ENCODE data around the gene RPS6KA1. TPM values are rescaled to one million over a fixed set of nuclear protein-coding genes. Genes with fewer than 3 reads are reported as not detected.
A peak's percentile ranks its signal among the peaks of the same experiment; 100 is the strongest.

RPS6KA1 gene
- 4.9 TPM for total RNA-seq
- long read RNA-seq, transcript RPS6KA1-204 (22 exons, 3,186 nt): major isoform, 5 of 12 reads
- long read RNA-seq, transcript RPS6KA1-220 (21 exons, 2,359 nt): major isoform, 5 of 12 reads
- long read RNA-seq, partial matches to known transcripts: 1 of 12 reads
- long read RNA-seq, other reads (novel, unspliced or antisense): 1 of 12 reads

DNA sequence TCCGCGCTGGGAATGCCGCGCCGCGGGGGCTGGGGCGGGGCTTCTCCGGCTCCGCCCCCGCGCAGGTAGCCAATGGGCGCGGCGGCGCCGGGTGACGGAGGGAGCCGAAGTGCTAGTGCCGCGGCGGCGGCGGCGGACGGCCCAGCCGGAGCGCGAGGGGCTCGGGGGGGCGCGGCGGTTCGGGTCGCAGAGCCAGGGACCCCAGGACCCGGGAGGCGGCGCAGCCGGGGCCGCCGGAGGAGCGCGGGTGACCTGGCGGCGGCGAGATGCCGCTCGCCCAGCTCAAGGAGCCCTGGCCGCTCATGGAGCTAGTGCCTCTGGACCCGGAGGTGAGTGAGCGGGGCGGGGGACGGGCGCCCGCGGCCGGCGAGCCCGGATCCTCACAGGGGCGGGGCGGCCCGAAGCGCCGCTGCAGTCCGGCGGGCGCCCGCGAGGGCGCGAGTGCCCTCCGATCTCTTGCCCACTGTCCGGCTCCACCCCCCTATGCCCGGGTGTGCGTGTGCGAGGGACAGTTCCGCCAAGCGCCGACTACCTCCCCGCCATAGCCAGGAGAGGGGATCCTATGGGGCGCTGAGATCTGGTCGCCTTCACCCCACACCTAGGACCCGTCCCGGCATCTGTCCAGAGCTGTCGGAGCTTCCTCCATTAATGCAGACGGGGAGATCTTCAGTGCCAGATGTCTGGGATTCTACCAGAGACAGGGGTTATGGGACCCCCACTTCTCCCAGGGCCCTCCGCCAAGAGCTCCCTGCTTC lies at the start of gene RPS6KA1:
Gene RPS6KA1, plus strand, starts transcription at position 107 of the 755 bp plus-strand sequence. Its CDS starts 160 bp downstream, at position 267.
- H3K4me3 ChIP-seq: peak within 1 kb of the TSS; percentile 80
- peak; percentile 68 for DNase-seq
- H3K27me3 ChIP-seq (ENCODE audit: low read depth): peaks cover 16% of the 10 kb centered on the region
- TF ChIP-seq, protein P1, sequence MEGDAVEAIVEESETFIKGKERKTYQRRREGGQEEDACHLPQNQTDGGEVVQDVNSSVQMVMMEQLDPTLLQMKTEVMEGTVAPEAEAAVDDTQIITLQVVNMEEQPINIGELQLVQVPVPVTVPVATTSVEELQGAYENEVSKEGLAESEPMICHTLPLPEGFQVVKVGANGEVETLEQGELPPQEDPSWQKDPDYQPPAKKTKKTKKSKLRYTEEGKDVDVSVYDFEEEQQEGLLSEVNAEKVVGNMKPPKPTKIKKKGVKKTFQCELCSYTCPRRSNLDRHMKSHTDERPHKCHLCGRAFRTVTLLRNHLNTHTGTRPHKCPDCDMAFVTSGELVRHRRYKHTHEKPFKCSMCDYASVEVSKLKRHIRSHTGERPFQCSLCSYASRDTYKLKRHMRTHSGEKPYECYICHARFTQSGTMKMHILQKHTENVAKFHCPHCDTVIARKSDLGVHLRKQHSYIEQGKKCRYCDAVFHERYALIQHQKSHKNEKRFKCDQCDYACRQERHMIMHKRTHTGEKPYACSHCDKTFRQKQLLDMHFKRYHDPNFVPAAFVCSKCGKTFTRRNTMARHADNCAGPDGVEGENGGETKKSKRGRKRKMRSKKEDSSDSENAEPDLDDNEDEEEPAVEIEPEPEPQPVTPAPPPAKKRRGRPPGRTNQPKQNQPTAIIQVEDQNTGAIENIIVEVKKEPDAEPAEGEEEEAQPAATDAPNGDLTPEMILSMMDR (IDR thresholded peaks at IDR 0.05; ENCODE audit: borderline replicate concordance): no peak
- peak within 1 kb of the TSS; percentile 46 for H3K27ac ChIP-seq (replicated peaks)
- H3K4me1 ChIP-seq: peaks cover 21% of the 10 kb centered on the region
- H3K36me3 ChIP-seq: no peaks in the 10 kb centered on the region
- intact Hi-C loops (cut with micrococcal nuclease): no loop called here
- H3K9me3 ChIP-seq (replicated peaks): no peaks in the 10 kb centered on the region

DNA sequence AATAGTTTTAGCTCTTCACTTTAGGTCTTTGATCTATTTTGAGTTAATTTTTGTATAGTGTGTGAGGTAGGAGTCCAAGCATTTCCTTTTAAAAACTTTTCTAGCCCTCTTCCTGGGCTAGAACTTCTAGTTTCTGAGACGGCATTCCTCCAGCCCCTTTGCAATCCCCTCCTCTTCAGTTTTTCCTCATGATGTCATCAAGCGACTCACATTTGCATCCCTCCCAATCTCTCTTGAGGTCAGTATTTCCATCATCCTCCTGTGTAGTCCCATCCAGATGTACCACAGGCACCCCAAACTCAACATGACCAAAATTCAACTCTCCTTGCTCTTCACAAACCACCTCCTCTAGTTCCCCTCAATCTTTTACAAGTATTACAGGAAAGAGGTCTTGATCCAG lies 46.6 kb upstream of the RPS6KA1 start:
- Histone ChIP-seq H3K4me1 (no peaks in the 10 kb centered on the region), H3K27me3 (ENCODE audit: low read depth) (no peaks in the 10 kb centered on the region), H3K4me3 (no peak overlapping the region), H3K36me3 (peaks cover 15% of the 10 kb centered on the region), H3K27ac (replicated peaks) (no peak overlapping the region), H3K9me3 (replicated peaks) (no peaks in the 10 kb centered on the region)
- no peak for DNase-seq
- intact Hi-C loops (cut with micrococcal nuclease): no loop called here
- TF ChIP-seq, protein P1 (IDR thresholded peaks at IDR 0.05; ENCODE audit: borderline replicate concordance): no peak

DNA sequence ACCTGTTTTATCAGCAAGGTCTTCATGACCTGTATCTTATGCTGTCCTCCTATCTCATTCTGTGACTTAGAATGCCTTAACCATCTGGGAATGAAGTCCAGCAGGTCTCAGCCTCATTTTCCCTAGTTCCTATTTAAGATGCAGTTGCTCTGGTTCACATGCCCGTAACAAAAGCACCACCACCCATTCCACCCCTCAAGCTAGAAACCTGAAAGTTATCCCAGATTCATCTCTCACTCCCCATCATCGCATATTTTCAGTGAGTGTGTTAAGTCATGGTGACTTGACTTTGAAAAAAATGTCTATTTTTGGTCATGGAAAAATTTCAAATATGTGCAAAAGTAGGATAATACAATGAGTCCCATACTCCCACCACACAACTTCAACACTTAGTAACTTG lies 45.6 kb upstream of the RPS6KA1 start:
- DNase-seq: no peak
- H3K4me1 ChIP-seq: no peaks in the 10 kb centered on the region
- intact Hi-C loops (cut with micrococcal nuclease): no loop called here
- H3K36me3 ChIP-seq: peaks cover 11% of the 10 kb centered on the region
- H3K9me3 ChIP-seq (replicated peaks): no peaks in the 10 kb centered on the region
- no peaks in the 10 kb centered on the region for H3K27me3 ChIP-seq (ENCODE audit: low read depth)
- no peak overlapping the region for H3K4me3 ChIP-seq
- no peak overlapping the region for H3K27ac ChIP-seq (replicated peaks)
- TF ChIP-seq, protein P1 (IDR thresholded peaks at IDR 0.05; ENCODE audit: borderline replicate concordance): no peak

DNA sequence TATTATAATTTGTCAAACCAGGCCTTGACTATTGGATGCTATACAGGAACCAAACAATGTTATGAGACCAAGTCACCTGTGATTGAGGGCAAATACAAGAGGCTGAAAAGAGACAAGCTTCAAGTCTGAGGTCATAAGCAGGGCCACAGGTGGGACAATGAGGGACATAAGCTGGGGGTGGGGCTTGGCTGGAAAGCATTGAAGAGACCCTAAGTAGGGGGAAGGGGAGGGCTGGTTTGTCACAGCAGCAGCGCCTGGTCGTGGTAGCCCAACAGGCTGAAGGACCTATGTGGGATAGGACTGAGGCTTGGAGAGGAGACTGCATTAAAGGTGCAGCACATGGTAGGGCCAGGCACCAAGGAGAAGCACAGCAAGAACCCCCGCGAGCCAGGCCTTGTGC lies 39.4 kb upstream of the RPS6KA1 start:
- intact Hi-C loops (cut with micrococcal nuclease): no loop called here
- H3K9me3 ChIP-seq (replicated peaks): no peaks in the 10 kb centered on the region
- H3K27ac ChIP-seq (replicated peaks): no peak overlapping the region
- no peaks in the 10 kb centered on the region for H3K4me1 ChIP-seq
- TF ChIP-seq, protein P1 (IDR thresholded peaks at IDR 0.05; ENCODE audit: borderline replicate concordance): no peak
- DNase-seq: no peak
- no peaks in the 10 kb centered on the region for H3K36me3 ChIP-seq
- no peaks in the 10 kb centered on the region for H3K27me3 ChIP-seq (ENCODE audit: low read depth)
- no peak overlapping the region for H3K4me3 ChIP-seq

DNA sequence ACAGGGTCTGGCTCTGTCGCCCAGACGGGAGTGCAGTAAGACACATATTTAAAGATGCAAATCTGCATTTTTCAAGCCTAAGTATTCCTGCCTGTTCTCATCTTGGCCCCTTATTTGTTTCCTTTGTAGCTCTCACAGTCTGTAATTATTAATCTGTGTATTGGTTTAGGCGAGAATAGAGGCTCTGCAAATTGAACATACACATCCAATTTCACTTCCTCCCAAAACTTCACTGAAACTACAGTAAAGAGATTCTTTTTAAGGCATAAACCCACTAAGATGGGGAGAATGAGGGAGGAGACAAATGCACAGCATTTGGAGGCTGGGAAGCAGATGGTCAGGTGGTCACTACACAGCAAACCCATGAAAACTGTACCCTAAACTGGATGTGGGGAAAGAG lies 36.3 kb upstream of the RPS6KA1 start:
- TF ChIP-seq, protein P1 (IDR thresholded peaks at IDR 0.05; ENCODE audit: borderline replicate concordance): no peak
- Histone ChIP-seq H3K27ac (replicated peaks) (no peak overlapping the region), H3K36me3 (no peaks in the 10 kb centered on the region), H3K9me3 (replicated peaks) (no peaks in the 10 kb centered on the region), H3K4me1 (no peaks in the 10 kb centered on the region), H3K27me3 (ENCODE audit: low read depth) (no peaks in the 10 kb centered on the region), H3K4me3 (no peak overlapping the region)
- no peak for DNase-seq
- intact Hi-C loops (cut with micrococcal nuclease): no loop called here

All from left ventricle myocardium inferior (tissue), 1 donor.